ENCODE data around the gene DAZAP1.
"Not testable (repeated sequence)": the region's sequence is repeated elsewhere in the genome, so short reads cannot be mapped to it uniquely, and the experiment has no call there.

The DAZAP1 gene

GRCh38 chr19:1474765-1475351 lies 67.5 kb downstream of the DAZAP1 start:
- no peak for DNase-seq

GRCh38 chr19:1475751-1476437 lies 68.5 kb downstream of the DAZAP1 start:
- DNase-seq: no peak

GRCh38 chr19:1477056-1477455 lies 69.7 kb downstream of the DAZAP1 start:
- DNase-seq: not testable (repeated sequence)

GRCh38 chr19:1478934-1479707 lies 71.7 kb downstream of the DAZAP1 start, which contains the start of gene C19orf25:
Gene C19orf25 (minus strand): TSS chr19:1479215. CDS start chr19:1478903, 312 bp downstream.
- DNase-seq: peak; percentile 97

- no peak for DNase-seq
Observed at GRCh38 chr19:1481224-1481892, 74.0 kb downstream of the DAZAP1 start.

GRCh38 chr19:1481893-1482360 lies 74.5 kb downstream of the DAZAP1 start:
- no peak for DNase-seq

- no peak for DNase-seq
Observed at GRCh38 chr19:1482361-1483130, 75.2 kb downstream of the DAZAP1 start.

GRCh38 chr19:1483131-1483978 lies 76.0 kb downstream of the DAZAP1 start:
- DNase-seq: no peak

GRCh38 chr19:1483979-1484428 lies 76.6 kb downstream of the DAZAP1 start:
- DNase-seq: no peak
